ENCODE measurements around the gene VENTX.

The VENTX gene

DNA sequence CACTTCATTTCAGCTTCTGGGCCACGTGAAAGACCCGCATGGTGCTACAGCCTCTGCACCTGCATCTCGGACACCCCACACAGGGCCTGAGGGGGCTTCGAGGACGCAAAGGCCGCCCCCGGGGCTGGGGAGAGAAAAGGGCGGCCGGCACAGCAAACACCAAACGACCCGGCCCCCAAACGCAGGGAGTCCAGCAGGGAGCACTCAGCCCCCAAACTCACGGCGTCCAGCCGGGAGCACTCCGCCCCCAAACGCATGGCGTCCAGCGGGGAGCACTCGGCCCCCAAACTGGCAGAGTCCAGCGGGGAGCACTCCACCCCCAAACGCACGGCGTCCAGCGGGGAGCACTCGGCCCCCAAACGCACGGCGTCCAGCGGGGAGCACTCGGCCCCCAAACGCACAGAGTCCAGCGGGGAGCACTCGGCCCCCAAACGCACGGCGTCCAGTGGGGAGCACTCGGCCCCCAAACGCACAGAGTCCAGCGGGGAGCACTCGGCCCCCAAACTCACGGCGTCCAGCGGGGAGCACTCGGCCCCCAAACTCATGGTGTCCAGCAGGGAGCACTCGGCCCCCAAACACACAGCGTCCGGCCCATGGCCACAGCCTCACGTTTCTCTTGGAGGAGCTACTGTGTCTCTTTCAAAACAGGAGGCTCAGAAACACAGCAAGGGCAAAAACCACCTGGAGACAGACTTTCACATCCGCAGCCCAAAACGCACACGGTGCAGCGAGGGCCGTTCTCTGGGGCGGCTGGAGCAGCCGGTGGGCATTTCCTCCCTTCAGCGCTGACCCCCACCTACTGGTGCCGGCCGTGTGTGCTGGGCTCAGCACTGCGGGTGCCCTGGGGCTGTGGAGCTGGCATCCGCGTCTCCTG is 34.6 kb upstream of the VENTX start:
- DNase-seq = no peak

DNA sequence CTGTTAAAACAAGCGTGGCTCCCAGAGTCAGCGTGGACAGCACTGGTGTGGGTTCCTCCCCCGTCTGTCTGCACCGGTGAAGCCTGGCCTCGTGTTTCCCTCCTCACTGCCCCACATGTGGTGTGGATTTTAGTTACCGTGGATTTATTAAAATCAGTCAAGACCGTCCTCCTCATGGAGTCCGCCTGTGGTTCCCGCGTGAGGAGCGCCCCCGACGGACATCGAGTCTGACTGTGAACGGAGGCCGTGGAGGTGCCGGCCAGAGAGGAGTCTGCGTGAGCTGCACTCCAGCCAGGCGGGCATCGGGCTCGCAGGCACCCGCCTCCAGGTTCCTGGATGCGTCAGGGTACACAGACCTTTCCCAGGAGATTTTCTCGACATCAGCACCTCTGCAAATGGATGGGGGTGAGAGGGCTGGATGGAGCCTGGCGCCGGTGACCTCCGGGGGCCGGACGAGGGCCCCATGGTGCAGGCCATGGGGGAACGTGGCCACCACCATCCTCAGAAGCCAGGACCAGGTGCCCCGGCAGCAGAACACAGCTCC is 33.9 kb upstream of the VENTX start:
- DNase-seq = no peak

DNA sequence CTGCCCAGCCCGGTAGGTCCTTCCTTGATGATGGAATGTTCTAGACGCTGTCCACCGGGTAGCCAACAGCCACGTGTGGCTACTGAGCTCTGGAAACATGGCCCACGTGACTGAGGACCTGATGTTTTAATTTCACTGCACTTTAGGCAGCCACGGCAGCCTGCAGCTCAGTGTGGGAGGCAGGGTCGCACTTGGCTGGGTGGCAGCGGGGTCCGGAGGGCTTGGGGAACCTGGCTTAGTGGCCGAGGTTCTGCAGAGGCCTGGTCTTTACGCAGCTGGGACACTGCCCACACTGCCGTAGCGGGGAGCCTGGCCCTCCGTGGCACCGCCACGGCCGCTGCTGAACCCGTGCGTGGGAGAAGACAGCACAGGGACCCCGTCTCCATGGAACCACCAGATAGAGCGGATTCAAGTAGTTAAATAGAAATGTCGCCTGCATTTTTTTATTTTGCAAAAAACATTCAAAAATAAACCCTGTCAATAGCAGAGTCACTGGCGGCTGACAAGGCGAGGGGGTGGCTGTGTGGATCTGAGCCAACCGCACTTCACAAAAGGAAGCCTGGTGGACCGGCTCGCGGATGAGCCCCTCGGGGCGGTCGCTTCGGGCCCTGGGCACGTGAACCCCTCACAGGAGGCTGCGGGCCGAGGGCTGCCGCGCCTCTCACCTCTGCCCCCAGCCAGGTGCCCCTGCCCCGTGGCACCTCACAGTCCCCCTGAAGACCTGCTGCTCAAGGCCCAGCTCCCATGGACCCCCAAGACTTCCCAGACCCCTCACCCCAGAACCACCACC is 33.2 kb upstream of the VENTX start:
- DNase-seq = no peak

DNA sequence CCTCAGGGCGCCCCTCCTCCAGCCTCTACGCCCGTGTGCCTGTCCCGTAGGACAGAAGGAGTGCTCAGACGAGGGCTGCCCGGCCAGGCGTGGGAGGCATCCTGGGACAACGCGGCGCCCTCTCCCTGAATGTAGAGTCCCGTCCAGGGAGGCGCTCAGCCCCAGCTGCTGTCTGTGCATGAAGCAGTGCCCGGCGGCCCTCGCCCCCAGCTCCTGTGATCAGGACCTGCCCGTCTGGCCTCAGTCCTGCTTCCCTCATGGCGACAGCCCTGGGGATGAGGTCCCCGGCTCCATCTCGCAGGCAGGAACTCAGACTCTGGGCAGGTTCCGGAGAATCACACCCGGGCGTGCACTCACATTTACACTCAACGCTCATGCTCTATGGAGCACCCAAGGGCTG is 32.5 kb upstream of the VENTX start:
- DNase-seq = no peak

DNA sequence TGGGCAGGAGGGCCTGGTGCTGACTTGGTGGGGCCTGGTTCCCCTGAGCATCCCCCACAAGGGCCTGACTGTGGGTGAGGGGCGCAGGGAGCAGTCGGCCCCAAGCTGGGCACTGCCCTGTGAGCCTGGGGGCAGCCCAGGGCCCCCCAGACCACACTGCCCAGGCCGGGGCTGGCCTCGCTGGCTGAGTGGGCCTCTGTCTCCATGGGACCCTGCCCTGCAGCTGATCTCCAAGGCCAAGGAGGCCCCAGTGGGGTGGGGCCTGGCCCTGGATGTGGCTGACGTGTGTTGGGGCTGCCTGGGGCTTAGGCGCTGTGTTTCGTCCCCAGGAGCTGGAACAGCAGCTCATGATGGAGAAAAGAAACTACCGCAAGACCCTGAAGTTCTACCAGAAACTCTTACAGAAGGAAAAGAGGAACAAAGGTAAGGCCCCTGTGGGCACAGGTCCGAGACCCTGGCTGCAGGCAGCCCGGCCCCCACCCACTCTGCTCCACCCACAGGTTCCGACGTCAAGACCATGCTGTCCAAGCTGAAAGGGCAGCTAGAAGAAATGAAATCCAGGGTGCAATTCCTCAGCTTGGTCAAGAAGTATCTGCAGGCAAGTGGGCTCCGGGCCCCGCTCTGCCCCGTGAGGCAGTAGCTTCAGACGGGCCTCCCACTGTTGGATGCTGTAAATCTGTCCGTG is 31.2 kb upstream of the VENTX start:
- DNase-seq = no peak

DNA sequence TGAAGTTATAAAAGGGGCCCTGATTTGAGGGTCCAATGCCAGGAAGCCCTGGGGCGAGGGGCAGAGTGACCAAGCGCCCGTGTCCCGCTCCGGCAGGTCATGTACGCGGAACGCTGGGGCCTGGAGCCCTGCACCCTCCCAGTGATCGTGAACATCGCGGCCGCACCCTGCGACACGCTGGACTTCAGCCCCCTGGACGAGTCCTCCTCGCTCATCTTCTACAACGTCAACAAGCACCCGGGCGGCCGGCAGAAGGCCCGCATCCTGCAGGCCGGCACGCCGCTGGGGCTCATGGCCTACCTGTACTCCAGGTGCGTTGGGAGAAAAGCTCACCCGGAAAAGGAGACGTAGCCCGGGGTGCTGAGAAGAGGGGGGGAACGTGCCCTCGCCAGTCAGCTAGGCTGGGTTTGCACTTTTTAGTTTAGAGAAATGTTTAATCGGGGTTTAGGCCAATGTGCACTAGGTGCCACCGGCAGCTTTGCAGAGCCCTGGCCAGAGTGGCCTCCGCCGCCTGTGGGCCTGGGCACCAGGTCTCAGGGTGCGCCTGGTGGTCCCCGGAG is 30.5 kb upstream of the VENTX start:
- DNase-seq = no peak

DNA sequence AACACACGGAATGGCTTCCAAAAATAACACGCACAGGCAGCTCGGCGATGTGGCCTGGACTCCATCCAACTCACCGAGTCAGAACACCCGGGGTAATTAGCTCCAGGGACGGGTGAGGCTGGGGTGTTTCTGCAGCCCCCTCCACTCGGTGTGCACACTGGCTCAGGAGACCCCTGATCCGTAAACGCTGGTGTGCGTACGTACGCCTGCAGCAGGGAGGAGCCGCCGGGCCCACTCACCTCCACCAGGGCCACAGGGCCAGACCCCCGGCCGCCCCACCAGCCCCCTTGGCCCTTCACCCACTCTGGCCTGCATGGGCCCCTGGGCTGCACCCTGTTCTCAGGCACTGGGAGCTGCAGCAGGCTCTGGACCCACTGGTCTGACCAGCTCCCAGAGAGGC is 30.0 kb upstream of the VENTX start:
- DNase-seq = no peak

DNA sequence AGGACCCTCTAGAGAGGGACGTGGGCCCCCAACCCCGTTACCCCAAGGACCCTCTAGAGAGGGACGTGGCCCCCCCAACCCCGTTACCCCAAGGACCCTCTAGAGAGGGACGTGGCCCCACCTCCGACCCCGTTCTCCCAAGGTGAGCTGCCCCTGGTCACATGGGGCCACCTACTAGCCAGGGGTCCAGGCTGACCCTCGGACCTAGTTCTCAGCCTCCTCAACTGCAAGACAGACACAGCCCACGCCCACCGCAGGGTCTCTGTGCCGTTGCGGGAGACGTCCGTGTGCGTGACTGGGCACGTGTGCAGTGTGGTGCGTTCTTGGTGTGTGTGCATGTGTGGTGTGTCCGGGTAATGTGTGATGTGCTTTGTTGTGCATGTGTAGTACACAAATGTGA is 29.2 kb upstream of the VENTX start:
- DNase-seq = no peak

DNA sequence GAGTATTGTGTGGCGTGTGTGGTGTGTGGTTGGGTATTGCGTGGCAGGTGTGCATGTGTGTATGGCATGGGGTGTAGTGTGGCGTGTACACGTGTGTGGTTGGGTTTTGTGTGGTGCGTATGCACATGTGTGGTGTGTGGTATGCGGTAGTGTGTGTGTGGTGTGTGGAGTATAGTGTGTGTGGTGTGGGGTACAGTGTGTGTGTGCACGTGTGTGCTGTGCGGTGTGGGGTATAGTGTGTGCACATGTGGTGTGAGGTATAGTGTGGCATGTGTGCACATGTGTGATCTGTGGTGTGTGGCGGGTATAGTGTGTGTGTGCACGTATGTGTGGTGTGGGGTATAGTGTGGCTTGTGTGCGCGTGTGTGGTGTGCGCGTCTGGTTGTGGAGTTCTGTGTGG is 28.5 kb upstream of the VENTX start:
- DNase-seq = no peak

DNA sequence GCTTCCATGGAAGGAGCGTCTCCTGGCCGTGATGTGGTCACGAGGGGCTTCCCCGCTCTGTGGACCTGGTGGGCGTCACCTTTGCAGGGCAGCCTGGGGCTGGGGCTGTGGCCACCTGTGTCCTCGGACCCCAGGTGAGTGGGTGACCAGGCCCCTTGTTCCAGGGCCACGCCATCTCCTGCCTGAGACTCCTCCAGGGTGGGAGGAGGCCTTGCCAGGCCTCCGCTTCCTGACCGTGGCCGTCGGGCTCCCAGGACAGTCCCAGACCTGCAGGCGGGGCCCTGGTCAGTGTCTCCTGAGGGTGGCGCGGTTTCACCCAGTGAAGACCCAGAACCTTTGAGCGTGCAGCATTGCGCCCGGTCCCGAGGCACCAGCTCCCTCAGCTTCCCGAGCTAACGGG is 28.0 kb upstream of the VENTX start:
- DNase-seq = no peak

DNA sequence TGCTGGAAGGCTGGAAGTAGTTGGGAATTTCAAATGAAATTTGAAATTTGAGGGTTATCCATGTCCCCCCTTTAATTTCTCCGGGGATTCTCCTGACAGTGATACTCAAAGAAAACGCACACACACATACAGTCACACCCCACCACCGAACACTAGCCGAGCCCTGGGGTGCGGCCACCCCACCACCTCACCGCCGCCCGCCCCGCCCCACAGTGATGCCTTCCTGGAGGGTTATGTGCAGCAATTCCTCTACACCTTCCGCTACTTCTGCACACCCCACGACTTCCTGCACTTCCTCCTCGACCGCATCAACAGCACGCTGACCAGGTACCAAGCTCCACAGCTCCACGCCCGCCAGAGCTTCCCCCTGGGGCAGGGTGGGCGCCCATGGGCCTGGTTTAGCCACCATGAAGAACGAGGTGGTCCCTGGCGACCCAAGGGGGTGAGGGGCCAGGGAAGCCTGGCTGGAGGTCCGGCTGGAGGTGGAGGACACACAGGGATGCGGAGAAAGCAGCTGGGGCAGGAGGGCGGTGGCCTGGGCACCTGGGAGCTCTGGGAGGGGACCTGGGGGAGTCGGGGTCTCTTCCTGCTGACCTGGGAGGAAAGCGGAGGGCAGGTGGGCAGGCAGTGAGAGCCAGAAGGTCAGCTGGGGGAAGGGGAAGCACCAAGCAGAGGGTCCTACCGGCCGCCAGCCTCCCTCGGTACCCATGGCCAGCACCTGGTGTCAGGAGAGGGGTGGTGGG is 27.1 kb upstream of the VENTX start:
- DNase-seq = no peak

DNA sequence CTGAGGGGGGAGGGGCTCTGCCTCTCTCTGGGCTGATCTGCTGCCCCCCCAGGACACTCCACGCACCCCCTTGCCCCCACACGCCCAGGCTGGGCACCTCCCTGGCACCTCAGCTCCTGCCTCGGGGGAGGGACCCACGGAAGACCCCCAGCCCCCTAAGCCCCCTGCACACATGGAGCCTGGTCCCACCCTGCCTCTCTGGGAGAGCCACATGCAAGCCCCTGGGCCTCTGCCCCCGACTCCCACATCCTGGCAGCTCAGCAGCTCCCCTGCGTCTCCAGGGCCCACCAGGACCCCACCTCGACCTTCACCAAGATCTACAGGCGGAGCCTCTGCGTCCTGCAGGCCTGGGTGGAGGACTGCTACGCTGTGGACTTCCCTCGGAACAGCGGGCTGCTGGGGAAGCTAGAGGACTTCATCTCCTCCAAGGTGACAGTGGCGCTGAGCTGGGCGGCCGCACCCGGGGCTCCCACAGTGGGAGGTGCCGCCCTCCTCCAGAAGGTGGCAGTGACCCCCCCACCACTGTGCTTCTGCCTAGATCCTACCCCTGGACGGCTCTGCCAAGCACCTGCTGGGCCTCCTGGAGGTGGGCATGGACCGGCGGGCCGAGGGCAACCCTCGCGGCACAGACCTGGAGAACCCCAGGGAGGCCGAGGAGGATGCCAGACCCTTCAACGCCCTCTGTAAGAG is 26.4 kb upstream of the VENTX start:
- DNase-seq = no peak

DNA sequence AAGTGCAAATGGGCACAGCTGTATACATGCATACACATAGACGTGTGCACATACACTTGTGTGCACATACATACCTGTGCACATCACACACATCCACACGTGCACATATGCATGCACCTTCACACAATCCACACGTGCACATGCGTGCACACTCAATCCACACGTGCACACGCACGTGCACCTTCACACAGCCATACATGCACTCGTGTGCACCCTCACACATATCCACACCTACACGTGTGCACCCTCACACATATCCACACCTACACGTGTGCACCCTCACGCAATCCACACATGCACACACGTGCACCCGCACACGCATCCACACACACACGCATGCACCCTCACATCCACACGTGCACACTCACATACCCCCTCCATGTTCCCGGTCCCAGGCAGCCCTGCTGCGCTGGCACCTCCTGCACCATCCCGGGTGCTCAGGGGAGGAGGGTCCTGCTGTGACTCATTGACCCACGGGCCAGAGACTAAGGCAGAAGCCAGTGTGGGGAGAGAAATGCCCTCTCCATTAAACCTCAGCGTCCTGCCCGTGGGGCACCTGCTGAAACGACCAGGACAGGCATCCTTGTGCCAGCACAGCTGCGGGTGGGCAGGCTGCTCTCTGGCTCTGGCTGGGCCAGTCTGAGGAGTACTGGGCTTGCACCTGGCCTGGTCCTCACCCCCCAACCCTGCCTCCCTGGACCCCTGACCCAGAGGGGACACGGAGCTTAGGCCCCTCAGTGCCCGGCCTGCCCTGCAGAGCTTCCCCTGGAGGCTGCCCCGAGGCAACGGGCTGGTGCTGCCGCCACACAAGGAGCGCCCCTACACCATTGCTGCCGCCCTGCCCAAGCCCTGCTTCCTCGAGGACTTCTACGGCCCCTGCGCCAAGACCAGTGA is 25.4 kb upstream of the VENTX start:
- DNase-seq = no peak

DNA sequence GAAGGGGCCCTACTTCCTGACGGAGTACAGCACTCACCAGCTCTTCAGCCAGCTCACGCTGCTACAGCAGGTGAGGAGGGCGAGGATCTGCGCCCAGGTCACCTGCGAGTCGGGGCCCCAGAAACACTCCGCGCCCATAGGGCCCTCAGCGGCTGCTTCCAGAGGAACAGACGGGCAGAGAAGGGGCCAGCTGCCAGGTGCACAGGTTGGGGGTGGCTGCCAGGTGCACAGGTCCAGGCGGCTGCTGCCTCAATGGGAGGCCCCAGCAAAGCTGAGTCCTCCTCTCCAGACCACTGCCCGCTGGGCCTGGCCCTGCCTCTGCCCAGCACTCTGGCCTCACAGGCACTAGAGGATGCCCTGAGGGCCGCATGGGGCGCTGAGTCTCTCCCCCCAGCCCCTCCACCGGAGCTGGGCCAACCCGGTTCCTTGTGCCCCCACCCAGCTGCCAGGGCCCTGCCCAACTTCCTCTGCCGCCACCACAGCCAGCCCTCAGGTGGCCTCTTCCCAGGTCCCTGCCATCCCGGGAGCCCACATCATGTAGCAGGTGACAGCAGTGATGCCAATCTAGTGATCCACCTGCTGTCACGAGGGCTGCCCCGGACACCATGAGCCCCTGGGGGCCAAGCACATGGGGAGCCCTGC is 24.7 kb upstream of the VENTX start:
- DNase-seq = no peak

DNA sequence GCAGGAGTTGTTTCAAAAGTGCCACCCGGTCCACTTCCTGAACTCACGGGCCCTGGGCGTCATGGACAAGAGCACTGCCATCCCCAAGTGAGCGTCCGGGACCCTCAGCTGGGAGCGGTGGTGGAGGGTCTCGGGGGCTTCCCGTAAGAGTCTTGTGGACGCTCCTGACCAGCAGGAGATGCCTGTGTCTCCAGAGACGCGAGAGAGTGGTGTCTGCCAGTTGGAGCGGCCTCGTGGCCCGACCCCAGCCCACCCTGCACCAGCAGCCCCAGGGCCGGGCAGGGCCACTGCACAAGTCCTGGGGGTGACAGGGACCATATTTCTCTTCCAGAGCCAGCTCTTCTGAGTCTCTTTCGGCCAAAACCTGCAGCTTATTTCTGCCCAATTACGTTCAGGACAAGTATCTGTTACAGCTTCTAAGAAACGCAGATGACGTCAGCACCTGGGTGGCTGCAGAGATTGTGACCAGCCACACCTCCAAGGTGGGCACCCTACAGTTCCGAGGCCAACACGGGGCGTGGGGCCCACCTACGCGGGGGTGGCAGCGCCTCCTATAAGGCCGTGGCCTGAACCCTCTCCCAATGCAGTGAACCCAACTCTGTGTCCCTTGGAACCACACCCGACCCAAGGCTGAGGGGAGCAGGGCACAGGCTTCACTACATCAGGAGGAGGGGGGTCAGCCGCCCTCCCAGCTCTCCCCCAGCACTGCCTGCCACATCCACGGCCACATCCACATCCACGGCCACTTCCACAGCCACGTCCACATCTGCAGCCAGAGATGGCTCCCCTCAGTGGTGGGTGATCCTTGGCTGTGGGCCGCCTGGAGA is 23.8 kb upstream of the VENTX start:
- no peak for DNase-seq

DNA sequence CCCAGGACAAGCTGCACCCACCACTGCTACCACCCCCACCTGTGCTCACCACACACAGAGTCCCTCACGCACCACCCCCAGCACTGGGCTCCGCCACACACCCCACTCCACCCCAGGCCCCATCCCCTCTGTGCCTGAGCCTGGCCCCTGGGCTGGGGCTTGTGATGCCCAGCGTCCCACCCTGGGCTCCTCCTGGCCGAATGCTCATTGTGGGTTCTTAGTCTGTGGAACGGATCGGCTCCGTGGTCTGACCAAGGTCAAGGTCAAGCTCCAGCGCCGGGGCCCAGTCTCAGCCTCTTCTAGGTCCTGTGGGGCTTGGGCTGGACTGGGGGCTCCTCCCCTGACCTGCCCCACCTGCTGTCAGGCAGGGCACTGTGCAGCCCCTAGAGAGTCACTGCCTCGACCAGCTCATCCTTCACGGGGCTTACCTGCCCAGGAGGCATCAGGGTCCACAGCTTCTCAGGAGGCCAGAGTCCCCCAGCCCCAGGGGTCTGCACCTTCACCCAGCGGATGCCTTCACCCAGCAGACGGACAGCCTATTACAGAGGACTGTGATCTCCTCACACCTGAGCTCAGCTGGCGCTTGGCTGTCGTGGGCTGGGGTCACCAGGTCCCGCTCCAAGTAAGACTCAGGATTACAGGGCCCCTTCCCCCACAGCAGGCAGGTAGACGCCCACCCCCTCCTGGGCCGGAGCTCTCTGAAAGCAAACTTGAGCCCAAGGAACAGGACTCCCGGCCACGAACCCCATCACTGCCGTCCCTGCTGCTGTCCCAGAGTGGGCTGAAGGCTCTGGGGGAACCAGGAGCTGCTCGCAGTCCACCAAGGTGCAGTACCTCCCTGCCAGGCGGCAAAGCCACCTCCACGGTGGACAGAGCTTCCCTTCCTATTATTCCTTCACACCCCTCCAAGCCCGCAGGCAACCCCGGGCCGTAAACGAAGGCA is 22.9 kb upstream of the VENTX start:
- DNase-seq = no peak

DNA sequence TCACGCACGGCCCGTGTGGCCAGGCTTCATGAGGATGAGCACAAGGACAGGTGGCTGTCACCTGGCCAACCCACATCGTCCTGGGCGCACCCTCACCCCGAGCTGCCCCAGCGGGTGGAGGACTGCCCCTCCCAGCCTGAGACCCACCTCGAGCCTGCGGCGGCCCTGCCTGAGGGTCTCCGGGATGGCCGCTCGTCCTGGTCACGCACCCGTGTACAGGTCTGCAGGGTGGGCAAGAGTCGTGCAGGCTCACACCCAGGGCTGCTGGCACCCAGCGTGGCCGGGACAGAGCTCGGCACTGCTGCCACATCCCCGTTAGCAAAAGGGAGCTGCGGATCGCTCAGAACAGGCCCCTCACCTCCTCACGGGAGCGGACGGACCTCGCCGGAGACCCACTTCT is 22.1 kb upstream of the VENTX start:
- DNase-seq = no peak

DNA sequence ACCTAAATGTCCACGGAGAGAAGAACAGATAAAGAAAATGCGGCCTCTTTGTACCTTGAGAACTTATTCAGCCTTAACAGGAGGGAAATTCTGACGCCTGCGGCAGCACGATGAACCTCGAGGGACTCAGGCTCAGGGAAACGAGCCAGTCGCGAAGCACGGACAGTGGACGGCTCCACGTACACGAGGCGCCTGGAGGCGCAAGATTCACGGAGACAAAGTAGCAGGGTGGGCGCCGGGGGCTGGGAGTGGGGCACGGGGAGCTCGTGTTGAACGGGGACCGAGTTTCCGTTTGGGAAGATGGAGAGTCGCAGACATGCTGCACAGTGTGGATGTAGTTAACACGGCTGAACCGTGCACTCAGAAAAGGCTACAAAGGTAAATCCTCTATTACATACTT is 20.9 kb upstream of the VENTX start:
- no peak for DNase-seq

Data from cerebellar nuclear complex (tissue), 1 donor.